Hindlimb muscle (tissue), 1 donor: ENCODE measurements around the gene TNNC2. TPM values are rescaled to one million over a fixed set of nuclear protein-coding genes. Genes with fewer than 3 reads are reported as not detected.
A peak's percentile ranks its signal among the peaks of the same experiment; 100 is the strongest.
"Not testable (repeated sequence)": the region's sequence is repeated elsewhere in the genome, so short reads cannot be mapped to it uniquely, and the experiment has no call there.

ENCODE experiments used
- DNase-seq: peaks from one replicate; pipeline ENCODE4 v3.0.0-alpha.2; 2013
- polyA plus RNA-seq: library from polyadenylated mRNA; unstranded; fragments of 120-200 nt; gene quantifications from one replicate; pipeline ENCODE4 v1.2.1, GENCODE V29; 2013; ENCODE audit not compliant: insufficient read length

The TNNC2 gene
- polyA plus RNA-seq, 1 donor, result 9,031 TPM

- DNase-seq, result no peak
These were observed 7.6 kb downstream of the TNNC2 start for GRCh38 chr20:45819466-45819865.

GRCh38 chr20:45818239-45818638 lies 8.9 kb downstream of the TNNC2 start:
- no peak for DNase-seq

GRCh38 chr20:45817376-45818194 lies 9.5 kb downstream of the TNNC2 start:
- DNase-seq, result no peak

- DNase-seq, result no peak
These were observed 10.2 kb downstream of the TNNC2 start for GRCh38 chr20:45816951-45817350.

GRCh38 chr20:45814314-45814713 lies 12.8 kb downstream of the TNNC2 start:
- no peak for DNase-seq

GRCh38 chr20:45813489-45813888 lies 13.6 kb downstream of the TNNC2 start:
- no peak for DNase-seq

GRCh38 chr20:45813006-45813340 lies 14.1 kb downstream of the TNNC2 start:
- DNase-seq, result no peak

GRCh38 chr20:45812157-45813005 lies 14.7 kb downstream of the TNNC2 start, which contains the start of gene UBE2C:
Gene UBE2C, plus strand, starts transcription at chr20:45812644. Its CDS starts 52 bp downstream, at chr20:45812696.
- DNase-seq, result peak; percentile 98

- DNase-seq, result no peak
These were observed 16.7 kb downstream of the TNNC2 start for GRCh38 chr20:45810191-45810970.

- no peak for DNase-seq
These were observed 25.3 kb downstream of the TNNC2 start for GRCh38 chr20:45801851-45802250.

- DNase-seq, result peak; percentile 36
These were observed 28.0 kb downstream of the TNNC2 start for GRCh38 chr20:45798935-45799642.

- not testable (repeated sequence) for DNase-seq
These were observed 29.2 kb downstream of the TNNC2 start for GRCh38 chr20:45797955-45798354.

GRCh38 chr20:45797510-45797909 lies 29.6 kb downstream of the TNNC2 start:
- not testable (repeated sequence) for DNase-seq

- DNase-seq, result no peak
These were observed 30.6 kb downstream of the TNNC2 start for GRCh38 chr20:45796337-45797065.

GRCh38 chr20:45792317-45793118 lies 34.6 kb downstream of the TNNC2 start:
- no peak for DNase-seq

GRCh38 chr20:45788351-45788750 lies 38.8 kb downstream of the TNNC2 start:
- DNase-seq, result no peak

GRCh38 chr20:45783656-45784294 lies 43.3 kb downstream of the TNNC2 start:
- DNase-seq, result no peak

- DNase-seq, result no peak
These were observed 44.2 kb downstream of the TNNC2 start for GRCh38 chr20:45782890-45783289.

- no peak for DNase-seq
These were observed 45.7 kb downstream of the TNNC2 start for GRCh38 chr20:45781391-45781931.

- no peak for DNase-seq
These were observed 47.0 kb downstream of the TNNC2 start for GRCh38 chr20:45780159-45780558.
